Mesenteric fat pad (tissue), 1 donor: ENCODE measurements around the gene ARHGAP45. TPM values are rescaled to one million over a fixed set of nuclear protein-coding genes. Genes with fewer than 3 reads are reported as not detected.

Source experiments
- DNase-seq: peaks from one replicate; pipeline ENCODE4 v3.0.0-alpha.2; 2020; ENCODE audit warnings: low spot score
- total RNA-seq: library from RNA; stranded (reverse); fragmentation: NEBNext Ultra II Directional; extraction: Animal tissue kit (Norgen Biotek cat#: 25700); gene quantifications from one replicate; pipeline ENCODE4 v1.2.1, GENCODE V29; 2021
- donor health status: DM: yes; HTN: yes; CAD: no.

Gene ARHGAP45
- total RNA-seq, 1 donor from 2014 or later: 25.5 TPM

DNA sequence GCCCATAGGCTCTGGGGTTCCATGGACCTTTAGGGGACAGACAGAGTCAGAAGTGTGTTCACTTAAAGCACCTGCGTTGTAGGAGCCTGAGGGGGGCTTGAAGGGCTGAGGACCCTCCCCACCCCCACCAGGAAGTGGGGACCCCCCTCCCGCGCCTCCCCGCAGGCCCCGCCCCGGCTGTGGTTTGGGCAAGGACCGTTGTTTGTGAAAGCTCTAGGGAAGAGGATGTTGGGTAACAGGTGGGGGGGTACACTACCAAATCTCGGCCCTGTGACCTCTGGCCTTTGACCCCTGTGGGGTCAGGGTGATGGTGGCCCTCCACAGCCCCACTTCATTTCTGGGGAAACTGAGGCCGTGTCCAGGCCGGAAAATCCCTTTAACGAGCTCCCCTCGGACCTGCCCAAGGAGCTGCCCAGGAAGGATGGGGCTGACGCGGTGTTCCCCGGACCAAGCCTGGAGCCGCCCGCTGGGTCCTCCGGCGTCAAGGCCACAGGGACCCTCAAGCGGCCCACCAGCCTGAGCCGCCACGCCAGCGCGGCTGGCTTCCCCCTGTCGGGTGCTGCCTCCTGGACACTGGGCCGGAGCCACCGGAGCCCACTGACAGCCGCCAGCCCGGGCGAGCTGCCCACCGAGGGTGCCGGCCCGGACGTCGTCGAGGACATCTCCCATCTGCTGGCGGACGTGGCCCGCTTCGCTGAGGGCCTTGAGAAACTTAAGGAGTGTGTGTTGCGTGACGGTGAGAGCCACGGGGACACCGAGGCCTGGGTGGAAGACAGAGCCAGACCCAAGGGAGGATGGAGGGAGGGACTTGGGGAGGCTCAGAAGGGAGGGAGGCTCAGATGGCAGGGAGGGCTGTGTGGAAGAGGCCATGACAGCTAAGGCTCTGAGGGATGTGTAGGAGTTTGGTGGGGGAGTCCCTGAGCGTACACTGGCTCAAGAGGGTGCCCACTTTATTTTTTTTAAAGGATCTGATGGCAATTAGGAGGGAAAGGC, 1.3 kb downstream of the ARHGAP45 start:
- DNase-seq: no peak

- no peak for DNase-seq
Measured at GRCh38 chr19:1069009-1069779, 2.2 kb downstream of the ARHGAP45 start.

- no peak for DNase-seq
Measured at GRCh38 chr19:1070576-1070930, 3.6 kb downstream of the ARHGAP45 start.

DNA sequence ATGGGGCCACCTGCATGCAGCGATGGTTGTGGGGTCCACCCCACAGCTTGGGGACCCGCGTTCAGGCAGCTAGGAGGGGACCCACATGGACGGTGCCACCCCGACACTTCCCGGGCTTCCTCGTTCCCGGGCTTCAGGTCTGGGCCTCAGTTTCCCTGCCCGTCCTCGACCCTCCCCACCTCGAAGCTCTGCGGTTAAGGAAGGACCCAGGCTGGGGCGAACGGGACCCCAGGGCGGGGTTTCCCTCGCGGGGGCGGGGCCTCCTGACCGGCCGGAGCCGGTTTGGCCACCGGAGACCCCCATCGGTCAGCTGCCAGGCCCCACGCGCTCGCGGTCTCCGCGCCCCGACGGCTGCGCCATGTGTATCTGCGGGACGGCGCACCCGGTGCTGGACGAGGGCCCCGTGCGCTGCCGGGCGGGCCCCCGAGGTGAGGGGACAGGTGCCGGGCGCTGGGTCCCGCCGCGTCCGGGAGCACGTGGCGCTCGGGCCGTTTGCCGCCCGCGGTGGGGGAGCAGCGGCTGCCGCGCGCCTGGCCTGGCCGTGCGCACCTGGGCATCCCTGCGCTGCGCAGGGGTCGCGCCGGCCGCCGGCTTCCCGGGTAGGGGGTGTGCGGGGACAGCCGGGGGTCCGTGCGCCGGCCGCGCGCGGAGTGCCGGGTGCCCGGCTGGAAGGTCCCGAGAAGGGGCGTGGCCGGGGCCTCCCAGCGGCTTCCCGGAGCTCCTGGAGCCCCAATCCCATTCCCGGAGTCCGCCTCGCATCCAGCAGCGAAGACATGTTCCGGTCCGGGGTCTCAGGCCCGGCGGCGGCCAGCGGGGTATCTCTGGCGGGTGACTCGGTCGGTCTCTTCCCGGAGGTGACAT, 4.2 kb downstream of the ARHGAP45 start:
- DNase-seq: no peak

DNA sequence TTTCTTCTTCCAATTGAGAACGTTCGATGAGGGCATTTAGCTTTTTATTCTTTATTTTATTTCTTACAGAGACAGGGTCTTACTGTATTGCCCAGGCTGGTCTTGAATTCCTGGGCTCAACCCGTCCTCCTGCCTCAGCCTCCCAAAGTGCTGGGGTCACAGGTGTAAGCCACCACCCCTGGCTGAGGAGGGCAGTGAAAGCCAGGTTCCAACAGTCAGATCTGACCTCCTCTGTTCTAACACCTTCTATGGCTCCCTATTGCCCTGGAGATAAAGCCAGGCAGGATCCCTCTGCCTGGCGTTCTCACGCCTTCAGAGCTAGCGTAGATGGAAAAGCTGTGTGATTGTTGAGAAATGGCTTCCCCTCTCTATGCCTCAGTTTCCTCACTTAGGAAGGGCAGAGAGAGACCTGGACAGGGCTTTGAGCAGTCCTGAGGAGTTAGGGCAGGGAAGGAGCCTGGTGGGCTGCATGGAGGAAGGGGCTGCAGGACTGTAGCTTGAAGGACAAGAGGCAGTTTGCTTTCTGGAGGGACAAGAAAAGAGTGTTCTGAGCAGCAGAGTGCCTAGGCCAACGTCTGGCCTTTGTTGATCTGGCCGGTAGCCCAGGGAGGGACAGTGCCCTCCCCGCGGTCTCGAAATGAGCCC, 5.5 kb downstream of the ARHGAP45 start:
- DNase-seq: no peak

GRCh38 chr19:1073063-1073955, 6.3 kb downstream of the ARHGAP45 start:
- no peak for DNase-seq

DNA sequence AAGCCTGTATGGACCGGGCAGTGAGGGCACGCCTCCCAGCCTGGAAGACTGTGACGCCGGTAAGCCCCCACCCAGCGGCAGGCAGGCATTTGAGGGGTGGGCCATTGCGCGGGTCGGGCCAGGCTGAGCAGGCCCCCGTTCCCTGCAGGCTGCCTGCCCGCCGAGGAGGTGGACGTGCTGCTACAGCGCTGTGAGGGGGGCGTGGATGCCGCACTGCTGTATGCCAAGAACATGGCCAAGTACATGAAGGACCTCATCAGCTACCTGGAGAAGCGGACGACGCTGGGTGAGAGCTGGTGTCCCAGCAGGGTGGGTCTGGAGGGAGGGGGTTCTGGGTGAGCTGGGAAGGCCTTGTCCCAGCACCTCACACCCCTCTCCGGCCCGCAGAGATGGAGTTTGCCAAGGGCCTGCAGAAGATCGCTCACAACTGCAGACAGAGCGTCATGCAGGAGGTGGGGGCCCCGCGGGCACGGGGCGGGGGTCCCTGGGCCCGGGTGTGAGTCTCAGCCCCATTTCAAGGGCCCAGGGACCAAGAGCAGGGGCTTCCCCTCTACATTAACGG, 7.1 kb downstream of the ARHGAP45 start:
- no peak for DNase-seq

DNA sequence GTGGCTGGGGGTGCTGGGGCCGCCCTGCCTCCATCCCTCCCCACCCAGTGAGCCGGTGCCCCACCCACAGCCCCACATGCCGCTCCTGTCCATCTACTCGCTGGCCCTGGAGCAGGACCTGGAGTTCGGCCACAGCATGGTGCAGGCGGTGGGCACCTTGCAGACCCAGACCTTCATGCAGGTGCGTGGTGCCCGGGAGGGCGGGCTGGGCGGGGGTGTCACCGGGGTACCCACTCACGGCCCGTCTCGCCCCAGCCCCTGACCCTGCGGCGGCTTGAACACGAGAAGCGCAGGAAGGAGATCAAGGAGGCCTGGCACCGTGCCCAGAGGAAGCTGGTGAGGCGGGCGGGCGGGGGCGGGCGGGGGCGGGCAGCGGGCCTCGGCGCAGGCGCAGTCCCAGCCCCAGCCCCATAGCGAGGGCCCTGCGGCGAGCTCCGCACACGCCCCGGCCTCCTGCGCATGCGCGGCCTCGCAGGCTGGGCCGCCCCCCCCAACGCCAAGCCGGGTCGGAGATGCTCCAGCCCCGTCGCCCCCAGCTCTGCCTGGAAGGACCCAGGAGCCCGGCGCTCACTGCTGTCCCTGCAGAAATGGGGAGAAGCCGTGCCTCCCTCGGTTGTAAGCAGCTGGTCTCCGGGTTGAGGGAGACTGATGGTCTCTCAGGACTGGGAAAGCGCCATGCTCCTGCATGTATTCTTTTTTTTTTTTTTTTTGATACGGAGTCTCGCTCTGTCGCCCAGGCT, 7.7 kb downstream of the ARHGAP45 start:
- peak; percentile 94 for DNase-seq

DNA sequence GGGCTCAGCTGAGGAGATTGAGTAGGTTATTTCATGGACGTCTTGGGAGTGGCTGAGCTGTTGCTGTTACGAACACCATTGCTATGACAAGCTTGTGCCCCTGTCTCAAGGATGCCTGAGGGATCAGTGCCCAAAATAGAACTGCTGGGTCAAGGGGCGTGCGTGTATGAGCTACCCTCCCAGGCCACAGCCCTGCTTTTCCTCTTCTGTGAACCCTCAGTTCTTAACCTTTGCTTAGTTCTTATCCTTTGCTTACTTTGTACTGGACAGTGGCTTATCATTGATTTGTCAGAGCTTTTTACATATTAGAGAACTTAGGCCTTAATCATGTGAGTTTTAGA, 9.0 kb downstream of the ARHGAP45 start:
- DNase-seq: no peak

DNA sequence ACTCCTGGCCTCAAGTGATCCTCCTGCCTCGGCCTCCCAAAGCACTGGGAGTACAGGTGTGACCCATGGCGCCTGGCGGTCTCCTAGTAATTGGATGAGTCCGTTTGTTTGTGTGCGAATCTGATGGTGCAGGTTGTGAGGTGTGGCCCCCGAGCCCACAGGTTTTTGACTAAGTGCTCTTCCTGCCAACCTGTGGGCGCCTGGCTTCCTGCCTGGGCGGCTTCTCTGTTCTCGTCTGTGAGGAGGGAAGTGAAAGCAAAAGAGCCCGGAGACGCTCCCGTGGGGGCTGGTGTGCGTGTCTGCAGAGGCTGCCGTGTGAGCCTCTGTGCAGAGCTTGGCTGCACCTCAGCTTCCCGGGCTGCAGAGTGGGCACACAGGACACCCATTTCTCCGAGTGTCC, 10.0 kb downstream of the ARHGAP45 start:
- no peak for DNase-seq

- DNase-seq: no peak
Measured at GRCh38 chr19:1079566-1080111, 12.7 kb downstream of the ARHGAP45 start.

DNA sequence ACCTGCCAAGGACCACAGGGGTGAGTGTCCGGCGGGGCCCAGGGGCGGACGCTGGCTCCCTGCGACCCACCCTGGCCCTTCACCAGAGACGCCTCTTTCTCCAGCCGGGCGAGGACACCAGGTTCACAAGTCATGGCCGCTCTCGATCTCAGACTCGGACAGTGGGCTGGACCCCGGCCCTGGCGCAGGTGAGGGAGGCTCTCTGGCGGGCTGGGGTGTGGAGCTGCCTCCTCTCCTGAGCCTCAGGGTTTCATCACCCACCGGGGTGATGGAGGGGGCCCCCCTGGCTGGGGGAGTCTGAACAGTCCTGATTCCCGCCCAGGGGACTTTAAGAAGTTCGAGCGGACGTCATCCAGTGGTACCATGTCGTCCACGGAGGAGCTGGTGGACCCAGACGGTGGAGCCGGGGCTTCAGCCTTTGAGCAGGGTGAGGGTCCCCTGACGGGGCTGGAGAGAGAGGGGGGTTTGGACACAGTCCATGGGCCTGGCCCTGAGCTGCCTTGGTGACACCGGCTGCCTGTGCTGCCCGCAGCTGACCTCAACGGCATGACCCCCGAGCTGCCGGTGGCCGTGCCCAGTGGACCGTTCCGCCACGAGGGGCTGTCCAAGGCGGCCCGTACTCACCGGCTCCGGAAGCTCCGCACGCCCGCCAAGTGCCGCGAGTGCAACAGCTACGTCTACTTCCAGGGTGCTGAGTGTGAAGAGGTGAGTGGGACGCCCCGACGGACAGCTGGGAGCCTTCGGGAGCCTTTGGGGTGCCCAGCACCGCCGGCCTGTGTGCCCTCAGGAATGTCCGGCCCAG, 13.6 kb downstream of the ARHGAP45 start:
- no peak for DNase-seq

DNA sequence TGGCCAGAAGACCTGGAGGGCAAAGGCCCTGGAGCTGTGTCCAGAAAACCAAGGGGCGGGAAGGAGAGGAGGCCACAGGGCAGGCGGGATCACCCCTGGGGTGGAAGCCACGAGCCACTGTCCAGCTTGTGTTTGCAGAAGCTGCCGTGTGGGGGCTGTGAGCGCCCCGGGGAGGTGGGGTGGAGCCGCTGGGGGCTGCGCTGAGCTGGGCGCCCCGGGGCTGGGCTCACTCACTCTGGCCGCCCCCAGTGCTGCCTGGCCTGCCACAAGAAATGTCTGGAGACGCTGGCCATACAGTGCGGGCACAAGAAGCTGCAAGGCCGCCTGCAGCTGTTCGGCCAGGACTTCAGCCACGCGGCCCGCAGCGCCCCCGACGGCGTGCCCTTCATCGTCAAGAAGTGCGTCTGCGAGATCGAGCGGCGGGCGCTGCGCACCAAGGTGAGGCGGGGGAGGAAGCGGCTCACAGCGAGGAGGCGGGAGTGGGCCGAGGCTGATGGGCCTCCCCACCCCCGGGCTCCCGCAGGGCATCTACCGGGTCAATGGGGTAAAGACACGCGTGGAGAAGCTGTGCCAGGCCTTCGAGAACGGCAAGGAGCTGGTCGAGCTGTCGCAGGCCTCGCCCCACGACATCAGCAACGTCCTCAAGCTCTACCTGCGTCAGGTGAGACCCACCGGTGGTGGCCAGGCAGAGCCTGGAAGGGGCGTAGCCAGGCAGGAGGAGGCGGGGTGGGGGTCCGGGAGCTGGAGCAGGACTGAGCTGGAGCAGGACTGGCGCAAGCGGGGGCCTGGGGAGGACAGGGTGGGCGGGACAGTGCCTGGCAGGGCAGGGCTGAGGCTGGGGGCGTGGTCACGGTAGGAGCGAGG, 14.6 kb downstream of the ARHGAP45 start:
- no peak for DNase-seq

DNA sequence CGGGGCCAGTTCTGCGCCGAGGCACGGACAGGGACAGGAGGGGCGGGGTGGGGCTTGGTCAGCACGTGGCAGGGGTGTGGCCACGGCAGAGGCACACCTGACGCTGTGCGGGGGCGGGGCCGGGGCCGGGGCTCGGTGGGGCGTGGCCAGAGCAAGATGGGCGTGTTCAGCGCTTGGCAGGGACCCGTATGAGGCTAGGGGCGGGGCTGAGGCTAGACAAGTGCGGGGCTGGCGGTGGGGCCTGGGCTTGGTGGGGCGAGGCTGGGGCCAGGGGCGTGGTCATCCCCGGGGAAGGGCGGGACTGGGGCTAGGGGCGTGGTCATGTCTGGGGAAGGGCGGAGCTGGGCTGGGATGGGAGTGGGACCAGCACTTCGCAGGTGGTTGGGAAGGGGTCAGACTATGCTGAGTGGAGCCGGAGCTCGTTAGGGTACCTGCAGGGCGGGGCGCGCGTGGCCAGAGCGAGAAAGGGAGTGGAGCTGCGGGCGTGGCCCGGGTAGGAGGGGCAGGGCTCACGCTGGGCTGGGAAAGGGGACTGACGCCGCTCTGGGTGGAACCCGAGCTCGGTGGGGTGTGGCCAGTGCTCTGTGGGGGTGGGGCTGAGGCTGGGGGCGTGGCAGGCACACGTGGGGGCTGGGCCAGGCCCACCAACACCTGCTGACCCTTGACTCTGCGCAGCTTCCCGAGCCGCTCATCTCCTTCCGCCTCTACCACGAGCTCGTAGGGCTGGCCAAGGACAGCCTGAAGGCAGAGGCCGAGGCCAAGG, 15.4 kb downstream of the ARHGAP45 start:
- no peak for DNase-seq

DNA sequence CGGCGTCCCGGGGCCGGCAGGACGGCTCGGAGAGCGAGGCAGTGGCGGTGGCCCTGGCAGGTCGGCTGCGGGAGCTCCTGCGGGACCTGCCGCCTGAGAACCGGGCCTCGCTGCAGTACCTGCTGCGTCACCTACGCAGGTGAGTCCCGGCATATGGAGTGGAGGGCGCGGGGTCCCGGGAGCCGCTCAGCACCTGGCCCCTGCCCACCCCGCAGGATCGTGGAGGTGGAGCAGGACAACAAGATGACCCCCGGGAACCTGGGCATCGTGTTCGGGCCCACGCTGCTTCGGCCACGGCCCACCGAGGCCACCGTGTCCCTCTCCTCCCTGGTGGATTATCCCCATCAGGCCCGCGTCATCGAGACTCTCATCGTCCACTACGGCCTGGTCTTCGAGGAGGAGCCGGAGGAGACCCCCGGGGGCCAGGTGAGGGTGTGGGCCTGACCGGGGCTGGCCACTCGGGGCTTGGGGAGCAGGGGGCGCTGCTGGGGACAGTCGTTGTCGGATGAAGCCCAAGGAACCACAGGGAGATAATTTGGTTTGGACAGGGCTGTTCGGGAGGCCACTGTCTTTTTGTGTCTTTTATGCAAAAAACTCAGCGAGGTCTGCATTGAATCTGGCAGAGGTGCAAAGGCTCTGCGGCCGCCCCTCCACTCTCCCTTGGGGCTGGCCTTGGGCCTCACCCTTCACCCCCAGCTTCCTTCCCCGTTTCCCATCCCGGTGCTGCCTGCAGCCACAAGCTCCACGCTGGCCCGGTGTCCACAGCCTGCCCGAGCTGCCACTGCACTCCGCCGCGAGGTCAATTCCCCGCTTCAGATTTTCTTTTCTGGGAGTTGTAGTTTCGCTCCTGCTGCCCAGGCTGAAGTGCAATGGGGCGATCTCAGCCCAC, 16.2 kb downstream of the ARHGAP45 start:
- DNase-seq: no peak
